GM18517 (cell line): ENCODE data around the gene CD47.

Source experiments
- ATAC-seq: cut with Tn5 transposase; IDR thresholded peaks from one replicate; pipeline ENCODE4 v1.9.1; 2021; ENCODE audit warnings: mild to moderate bottlenecking, moderate library complexity; ENCODE audit not compliant: unreplicated experiment

The CD47 gene

GRCh38 chr3:108118038-108118768, 27.4 kb upstream of the CD47 start:
- ATAC-seq, result no peak

GRCh38 chr3:108117241-108117775, 26.5 kb upstream of the CD47 start:
- ATAC-seq, result no peak

DNA sequence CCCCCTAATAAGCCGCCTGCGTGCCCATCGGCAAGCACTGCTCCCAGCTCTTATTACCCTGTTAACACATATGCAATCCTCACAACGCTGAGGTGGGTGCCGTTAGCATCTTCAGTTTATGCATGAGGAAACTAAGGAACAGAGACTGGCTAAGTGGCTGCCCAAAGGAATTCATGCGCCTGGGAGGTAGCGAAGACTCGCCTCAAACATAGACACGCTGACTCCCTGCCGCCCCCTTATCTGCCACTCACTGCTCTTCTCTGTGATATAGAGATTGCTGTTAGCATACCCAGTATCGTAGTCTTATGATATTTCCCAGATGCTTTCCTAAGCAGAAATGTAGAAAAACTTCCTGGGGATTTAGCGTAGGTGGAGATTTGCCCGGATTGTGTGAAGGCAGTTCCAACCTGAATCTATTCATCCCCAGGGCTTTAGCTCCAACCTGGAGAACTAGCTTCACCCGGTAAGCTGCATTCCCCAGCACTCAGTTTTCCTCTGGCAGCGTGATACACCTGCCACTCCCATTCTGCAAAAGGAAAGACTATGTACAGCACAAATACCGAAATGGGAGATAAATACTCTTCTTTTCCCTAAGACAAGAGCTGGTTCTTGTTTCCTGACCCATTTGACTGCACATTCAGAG, 23.7 kb upstream of the CD47 start:
- no peak for ATAC-seq

DNA sequence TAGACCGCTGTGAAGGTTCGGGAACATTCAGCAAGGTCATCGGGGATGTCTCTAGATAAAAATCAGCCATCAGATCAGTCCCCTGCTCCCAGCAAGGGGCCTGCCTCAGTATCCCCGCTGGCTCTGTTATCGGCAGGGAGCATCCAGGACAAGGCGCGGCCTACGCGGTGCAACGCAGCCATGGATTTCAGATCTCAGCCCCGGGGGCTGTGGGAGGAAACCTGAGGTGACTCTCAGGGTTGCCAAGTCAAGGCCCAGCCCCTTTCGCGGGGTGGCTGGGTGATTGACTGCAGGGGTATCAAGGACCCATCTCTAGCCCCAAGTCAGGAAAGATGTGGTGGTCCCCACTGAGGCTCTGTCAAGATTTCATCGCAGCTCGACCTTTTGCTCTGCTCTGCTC, 23.1 kb upstream of the CD47 start:
- no peak for ATAC-seq

GRCh38 chr3:108110934-108111333, 20.1 kb upstream of the CD47 start:
- no peak for ATAC-seq

DNA sequence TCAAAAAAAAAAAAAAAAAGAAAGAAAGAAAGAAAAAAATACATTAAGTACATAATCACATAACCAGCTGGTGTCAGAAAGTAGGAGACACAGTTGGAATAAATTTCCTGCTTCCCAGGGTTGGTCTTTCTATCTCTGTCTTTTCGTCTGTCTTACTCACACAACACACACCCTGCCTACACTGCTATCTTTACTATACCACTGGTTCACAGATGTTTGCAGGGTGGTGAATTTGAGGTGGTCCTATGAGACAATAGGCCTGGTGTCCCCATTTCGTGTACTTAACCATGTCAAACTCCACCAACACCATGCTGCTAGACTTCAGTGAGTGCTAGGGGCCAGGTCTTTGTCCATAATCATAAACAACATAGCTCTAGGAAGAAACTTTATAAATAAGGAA, 17.6 kb upstream of the CD47 start:
- ATAC-seq, result no peak

GRCh38 chr3:108106449-108106848, 15.6 kb upstream of the CD47 start:
- ATAC-seq, result no peak

DNA sequence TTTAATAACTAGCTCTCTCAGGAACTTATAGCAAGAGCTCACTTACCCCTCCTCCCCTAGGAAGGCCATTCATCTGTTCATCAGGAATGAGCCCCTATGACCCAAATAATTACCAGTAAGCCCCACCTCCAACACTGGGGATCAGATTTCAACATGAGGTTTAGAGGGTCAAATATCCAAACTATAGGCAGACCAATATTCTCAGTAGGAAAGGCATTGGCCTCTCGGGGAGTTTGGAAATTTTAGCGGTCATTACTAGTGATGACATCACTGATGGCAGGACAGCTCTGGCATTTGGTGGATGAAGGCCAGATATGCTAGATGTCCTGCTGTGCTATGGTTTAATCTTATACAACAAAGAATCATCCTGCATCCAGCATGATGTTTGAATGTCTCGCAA, 15.2 kb upstream of the CD47 start:
- no peak for ATAC-seq

GRCh38 chr3:108103886-108104797, 13.3 kb upstream of the CD47 start:
- no peak for ATAC-seq

- no peak for ATAC-seq
Measured at GRCh38 chr3:108103040-108103751, 12.4 kb upstream of the CD47 start.

GRCh38 chr3:108102420-108103039, 11.7 kb upstream of the CD47 start:
- ATAC-seq, result no peak

DNA sequence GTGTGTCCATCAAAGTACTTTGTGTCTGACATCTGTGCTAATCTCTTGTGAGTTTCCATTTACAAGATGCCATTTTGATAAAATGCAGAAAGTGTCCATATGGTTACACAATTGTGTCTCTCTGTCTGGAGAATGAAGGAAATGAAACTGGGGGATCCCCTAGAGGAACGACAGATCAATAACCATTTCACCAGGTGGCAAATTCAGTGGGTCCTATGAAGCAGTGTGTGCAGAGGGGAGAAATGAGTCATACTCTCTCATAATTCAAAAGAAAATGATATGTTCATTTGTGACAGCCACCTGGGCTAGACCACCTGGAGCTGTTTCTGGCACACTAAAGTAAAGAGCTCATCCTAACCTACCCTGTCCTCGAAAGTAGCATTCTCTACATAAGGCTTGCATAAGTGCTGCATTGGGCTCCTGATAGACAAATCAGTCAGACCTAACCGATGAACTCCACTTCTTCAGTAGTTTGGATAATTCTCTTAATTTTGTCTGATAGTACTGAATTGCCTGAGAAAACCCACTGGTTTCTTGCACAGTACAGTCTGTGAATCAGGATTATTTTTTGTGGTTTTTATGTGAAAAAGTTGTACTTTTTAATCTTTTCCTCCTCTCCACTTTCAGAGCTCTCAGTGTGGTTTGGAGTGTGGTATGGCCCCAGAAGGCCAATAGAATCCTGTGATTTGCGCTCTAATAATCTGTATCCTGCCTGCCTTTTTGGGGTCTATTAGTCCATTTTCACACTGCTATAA, 10.3 kb upstream of the CD47 start:
- ATAC-seq, result peak; percentile 97

- ATAC-seq, result peak; percentile 2
Measured at GRCh38 chr3:108099679-108100428, 9.0 kb upstream of the CD47 start.

GRCh38 chr3:108099244-108099643, 8.4 kb upstream of the CD47 start:
- ATAC-seq, result no peak

GRCh38 chr3:108098003-108098370, 7.2 kb upstream of the CD47 start:
- no peak for ATAC-seq

DNA sequence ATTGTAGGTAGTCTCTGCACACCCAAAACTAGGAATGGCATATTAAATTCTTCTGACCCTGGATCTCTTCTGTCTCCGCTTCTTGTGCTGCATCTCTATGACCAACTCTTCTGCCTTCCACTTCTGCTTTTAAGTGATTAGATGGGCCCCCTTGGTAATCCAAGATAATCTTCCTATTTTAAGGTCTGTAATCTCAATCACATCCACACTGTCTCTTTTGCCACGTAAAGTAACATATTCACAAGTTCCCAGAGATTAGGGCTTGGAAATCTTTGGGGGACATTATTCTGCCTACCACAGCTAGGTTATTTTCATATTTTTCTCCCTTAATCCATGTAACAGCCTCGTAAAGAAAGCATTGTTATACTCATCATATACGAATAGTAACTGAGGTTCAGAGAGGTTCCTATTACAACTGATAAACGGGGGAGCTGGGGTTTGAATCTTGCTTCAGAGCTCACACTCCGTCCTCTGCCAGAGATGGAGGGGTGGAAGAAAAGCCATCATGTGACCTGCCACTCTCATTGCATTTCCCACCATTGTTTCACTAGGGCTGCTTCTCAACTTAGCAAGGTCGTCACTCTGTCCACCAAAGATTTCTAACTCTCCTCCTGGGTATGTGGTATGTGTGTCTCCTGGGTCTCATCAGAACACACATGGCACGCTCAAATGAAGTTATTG, 6.6 kb upstream of the CD47 start:
- ATAC-seq, result no peak

DNA sequence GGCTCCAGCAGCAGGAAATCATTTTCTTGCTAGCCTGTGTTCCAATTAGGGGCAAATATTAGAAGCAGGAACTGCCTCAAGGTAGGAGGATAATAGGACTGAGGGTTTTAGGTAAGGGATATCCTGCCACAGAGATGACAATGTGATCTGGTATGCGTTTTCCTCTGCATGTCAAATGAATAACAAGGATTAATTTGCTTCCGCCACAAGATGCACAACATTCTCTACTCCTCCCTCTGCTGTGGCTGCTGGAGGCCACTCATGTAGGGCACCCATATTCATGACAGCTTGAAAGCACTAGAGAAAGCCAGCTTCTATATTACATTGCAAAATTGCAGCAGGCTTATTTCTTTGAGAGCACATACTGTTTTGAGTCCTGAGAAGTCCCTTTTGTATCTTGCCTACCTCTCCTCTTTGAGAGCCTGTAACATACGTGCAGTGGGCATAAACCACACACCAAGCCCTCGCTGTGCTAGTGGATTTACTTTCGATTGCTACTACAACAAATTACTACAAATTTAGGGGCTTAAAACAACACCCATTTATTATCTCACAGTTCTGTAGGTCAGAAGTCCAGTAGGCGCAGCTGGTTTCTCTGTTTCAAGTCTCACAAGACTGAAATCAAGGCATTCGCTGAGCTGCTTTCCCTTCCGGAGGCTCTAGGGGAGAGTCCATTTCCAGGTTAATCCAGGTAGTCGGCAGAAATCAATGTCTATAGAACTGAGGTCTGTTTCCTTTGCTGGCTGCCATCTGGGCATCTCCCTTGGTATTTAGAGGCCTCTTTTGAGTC, 5.9 kb upstream of the CD47 start:
- no peak for ATAC-seq

DNA sequence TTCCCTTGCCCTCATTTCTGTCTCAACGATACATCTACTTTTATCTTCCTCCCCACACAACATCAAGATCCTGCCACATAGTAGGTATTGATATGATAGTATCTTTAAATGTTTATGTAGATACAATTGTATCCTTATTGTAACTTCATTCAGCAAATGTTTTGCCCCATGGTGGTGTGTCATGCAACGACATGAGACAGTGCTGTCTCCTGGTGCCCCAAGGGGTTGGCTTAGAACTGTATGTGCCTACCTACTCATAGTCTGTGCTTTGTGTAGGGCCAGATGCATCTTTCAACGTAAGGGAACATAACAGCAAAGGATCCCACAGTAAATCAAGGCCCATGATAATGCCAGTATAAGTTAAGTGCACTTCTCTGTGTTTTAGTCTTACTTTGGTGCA, 2.8 kb upstream of the CD47 start:
- ATAC-seq, result no peak
